Middle frontal gyrus (tissue), 1 donor: ENCODE data around the gene RNF115.
"Not testable (repeated sequence)": the region's sequence is repeated elsewhere in the genome, so short reads cannot be mapped to it uniquely, and the experiment has no call there.

Source experiments
- DNase-seq: peaks from one replicate; pipeline ENCODE4 v3.0.0-alpha.2; 2015; ENCODE audit warnings: low spot score; ENCODE audit errors: extremely low spot score

Gene RNF115

DNA sequence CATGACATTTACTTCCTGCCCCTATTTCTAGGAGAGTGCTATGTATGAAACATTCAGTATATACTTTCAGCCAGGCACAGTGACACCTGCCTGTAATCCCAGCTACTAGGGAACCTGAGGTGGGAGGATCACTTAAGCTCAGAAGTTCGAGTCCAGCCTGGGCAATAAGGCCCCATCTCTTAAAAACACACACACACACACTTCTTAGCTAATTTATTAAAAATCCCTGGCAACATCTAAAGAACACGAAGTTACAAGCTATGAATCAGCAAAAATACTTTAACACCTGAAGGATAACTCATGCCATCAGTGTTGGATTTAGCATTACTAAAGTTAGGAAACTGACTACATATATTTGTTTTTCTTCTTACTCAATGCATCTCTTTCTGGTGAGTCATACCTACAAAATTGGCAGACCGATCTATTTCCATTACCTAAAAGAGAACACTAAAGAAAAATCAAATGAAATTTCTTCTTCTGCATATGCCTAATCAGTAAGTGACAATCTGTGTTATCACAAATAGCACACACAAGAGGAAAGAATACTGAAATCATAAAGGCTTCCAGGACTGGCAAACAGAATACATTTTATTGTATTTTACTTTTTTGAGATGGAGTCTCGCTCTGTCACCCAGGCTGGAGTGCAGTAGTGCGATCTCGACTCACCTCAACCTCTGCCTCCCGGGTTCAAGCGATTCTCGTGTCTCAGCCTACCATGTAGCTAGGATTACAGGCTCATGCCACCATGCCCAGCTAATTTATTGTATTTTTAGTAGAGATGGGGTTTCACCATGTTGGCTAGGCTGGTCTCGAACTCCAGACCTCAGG lies 41.4 kb downstream of the RNF115 start:
- no peak for DNase-seq

DNA sequence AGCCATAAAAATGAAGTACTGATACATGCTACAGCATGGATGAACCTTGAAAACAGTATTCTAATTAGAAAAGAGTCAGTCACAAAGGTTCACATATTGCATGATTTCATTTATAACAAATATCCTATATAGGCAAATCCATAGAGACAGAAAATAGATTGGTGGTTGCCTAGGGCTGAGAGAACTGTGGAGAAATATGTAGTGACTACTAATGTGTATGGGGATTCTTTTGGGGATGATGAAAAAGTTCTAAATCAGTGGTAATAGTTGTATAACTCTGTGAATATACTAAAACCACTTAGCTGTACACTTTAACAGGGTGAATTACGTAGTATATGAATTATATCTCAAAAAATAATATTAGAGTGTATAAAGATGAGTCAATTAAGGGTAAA lies 45.8 kb downstream of the RNF115 start:
- no peak for DNase-seq

DNA sequence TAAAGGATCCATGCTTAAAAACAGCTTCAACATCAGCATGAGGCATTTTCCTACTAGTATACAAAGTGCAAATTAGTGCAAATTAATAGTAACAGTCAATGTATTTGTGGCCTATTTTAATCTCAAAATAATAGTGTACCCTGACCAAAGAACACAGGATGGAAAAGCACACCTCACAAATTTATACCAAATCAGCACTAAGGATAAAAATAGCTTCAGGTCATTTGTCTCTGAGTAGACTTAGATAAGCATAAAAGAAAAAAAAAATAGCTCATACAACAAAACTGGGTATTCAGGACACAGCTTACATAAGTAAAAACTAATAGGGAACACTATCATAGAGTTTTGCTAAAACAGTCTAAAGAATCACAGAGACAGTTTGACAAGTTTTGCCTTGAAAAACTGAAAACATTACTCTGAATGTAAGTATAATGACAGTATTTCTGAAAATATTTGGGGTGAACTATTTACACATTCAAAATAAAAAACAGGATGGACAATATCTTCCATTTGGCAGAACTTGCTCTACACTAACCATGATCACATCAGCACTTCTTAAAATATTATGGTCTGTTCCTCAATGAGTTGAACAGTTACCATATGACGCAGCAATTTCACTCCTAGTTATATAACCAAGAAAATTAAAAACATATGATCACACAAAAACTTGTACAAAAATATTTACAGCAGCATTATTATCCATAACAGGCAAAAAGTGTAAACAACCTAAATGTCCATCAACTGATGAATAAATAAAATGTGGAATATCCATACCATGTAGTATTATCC lies 46.3 kb downstream of the RNF115 start:
- no peak for DNase-seq

DNA sequence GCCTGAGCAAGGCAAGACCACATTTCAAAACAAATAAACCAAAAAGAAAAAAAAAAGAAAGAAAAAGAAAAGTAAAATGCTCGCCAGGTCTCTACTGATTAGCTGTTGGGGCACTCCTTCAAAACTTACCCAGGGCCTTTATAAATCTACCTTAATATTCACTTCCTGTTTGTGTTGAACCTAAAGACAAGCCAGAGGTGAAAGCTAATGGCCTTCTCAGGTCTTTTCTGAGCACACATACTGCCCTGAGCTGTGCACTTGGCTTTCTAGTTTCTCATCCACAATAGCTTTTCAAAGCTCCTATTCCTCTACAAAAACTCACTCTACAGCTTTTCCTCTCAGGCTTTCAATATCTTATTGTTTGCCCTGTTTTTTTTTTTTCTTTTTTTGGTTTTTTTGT lies 50.5 kb downstream of the RNF115 start:
- no peak for DNase-seq

DNA sequence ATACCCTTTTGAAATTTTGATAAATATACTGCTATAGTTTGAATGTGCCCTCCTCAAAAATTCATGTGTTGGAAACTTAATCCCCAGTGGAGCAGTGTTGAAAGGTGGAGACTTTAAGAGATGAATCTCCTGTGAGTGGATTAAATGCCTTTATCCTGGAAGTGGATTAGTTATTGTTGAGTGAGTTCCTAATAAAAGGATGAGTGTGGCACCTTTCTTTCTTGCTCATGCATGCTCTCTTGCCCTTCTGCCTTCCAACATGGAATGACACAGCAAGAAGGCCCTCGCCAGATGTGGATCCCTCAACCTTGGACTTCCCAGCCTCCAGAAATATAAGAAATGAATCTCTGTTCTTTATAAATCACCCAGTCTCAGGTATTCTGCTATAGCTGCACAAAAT lies 52.8 kb downstream of the RNF115 start:
- no peak for DNase-seq

DNA sequence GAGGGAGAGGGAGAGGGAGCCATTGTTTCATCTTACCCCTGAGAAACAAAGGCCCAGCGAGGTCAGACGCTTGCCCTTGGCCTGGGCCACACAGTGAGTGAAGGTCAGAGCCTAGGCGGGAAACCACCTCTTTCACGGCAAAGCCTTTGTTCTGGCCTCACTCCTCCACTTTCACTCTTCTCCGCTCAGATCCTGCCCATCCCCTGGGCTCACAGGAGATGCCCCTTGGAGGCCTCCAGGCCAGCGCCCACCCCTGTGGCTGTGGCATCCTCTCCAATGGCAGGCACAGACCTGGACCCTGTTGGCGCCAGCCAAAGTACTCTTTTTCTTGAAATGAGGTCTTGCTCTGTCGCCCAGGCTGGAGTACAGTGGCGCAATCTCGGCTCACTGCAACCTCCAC lies 55.9 kb downstream of the RNF115 start:
- DNase-seq = not testable (repeated sequence)

DNA sequence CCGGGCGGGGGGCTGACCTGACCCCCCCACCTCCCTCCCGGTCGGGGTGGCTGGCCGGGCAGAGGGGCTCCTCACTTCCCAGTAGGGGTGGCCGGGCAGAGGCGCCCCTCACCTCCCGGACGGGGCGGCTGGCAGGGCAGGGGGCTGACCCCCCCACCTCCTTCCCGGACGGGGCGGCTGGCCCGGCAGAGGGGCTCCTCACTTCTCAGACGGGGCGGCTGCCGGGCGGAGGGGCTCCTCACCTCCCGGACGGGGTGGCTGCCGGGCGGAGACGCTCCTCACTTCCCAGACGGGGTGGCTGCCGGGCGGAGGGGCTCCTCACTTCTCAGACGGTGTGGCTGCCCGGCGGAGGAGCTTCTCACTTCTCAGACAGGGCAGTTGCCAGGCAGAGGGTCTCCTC lies 57.0 kb downstream of the RNF115 start:
- not testable (repeated sequence) for DNase-seq

DNA sequence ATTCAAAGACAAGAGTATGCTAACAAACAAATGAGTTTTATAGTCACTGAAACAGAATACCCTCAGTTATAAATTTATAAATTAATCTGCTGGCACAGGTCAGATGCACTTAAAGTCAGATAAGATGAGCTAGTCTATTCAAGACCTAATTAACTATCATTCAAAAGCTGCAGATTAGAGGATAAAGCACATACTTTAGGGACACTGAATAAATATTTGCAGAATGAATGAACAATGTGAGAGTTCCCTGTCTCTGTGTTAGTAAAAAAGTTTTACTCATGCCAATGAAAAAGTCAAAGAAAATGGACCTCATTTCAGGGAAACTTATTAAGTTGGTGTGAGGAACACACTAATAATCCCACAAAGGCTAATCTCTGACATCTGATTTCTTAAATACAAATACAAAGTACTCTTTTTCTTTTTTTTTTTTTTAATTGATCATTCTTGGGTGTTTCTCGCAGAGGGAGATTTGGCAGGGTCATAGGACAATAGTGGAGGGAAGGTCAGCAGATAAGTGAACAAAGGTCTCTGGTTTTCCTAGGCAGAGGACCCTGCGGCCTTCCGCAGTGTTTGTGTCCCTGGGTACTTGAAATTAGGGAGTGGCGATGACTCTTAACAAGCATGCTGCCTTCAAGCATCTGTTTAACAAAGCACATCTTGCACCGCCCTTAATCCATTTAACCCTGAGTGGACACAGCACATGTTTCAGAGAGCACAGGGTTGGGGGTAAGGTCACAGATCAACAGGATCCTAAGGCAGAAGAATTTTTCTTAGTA lies 58.1 kb downstream of the RNF115 start:
- not testable (repeated sequence) for DNase-seq

DNA sequence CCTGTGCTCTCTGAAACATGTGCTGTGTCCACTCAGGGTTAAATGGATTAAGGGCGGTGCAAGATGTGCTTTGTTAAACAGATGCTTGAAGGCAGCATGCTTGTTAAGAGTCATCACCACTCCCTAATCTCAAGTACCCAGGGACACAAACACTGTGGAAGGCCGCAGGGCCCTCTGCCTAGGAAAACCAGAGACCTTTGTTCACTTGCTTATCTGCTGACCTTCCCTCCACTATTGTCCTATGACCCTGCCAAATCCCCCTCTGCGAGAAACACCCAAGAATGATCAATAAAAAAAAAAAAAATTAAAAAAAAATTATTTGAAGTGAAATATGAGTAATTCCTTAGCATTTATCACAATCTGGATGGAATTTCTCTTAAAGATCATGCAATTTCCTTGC lies 58.8 kb downstream of the RNF115 start:
- not testable (repeated sequence) for DNase-seq

DNA sequence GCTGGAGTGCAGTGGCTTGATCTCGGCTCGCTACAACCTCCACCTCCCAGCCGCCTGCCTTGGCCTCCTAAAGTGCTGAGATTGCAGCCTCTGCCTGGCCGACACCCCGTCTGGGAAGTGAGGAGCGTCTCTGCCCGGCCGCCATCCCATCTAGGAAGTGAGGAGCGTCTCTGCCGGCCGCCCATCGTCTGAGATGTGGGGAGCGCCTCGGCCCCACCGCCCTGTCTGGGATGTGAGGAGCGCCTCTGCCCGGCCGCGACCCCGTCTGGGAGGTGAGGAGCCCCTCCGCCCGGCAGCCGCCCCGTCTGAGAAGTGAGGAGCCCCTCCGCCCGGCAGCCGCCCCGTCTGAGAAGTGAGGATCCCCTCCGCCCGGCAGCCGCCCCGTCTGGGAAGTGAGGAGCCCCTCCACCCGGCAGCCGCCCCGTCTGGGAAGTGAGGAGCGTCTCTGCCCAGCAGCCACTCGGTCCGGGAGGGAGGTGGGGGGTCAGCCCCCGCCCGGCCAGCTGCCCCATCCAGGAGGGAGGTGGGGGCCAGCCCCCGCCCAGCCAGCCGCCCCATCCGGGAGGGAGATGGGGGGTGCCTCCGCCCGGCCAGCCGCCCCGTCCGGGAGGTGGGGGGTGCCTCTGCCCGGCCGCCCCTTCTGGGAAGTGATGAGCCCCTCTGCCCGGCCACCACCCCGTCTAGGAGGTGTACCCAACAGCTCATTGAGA lies 59.5 kb downstream of the RNF115 start:
- DNase-seq = not testable (repeated sequence)

DNA sequence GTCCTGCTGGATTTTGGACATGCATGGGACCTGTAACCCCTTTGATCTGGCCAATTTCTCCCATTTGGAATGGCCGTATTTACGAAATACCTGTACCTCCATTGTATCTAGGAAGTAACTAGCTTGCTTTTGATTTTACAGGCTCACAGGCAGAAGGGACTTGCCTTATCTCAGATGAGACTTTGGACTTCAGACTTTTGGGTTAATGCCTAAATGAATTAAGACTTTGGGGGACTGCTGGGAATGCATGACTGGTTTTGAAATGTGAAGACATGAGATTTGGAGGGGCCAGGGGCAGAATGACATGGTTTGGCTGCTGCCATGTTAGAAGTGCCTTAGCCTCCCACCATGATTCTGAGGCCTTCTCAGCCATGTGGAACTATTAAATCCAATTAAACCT lies 61.9 kb downstream of the RNF115 start:
- not testable (repeated sequence) for DNase-seq

DNA sequence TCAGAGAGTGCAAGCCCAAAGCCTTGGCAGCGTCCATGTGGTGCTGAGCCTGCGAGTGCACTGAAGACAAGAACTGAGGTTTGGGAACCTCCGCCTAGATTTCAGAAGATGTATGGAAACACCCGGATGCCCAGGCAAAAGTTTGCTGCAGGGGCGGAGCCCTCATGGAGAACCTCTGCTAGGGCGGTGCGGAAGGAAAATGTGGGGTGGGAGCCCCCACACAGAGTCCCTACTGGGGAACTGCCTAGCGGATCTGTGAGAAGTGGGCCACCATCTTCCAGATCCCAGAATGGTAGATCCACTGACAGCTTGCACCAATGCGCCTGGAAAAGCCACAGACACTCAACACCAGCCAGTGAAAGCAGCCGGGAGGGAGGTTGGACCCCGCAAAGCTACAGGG lies 62.4 kb downstream of the RNF115 start:
- DNase-seq = not testable (repeated sequence)

DNA sequence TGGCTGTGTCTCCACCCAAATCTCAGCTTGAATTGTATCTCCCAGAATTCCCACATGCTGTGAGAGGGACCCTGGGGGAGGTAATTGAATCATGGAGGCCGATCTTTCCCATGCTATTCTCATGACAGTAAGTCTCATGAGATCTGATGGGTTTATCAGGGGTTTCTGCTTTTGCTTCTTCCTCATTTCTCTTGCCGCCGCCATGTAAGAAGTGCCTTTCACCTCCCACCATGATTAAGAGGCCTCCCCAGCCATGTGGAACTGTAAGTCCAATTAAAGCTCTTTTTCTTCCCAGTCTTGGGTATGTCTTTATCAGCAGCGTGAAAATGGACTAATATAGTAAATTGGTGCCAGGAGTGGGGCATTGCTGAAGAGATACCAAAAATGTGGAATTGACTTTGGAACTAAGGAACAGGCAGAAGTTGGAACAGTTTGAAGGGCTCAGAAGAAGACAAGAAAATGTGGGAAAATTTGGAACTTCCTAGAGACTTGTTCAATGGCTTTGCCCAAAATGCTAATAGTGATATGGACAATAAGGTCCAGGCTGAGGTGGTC lies 63.4 kb downstream of the RNF115 start:
- not testable (repeated sequence) for DNase-seq

DNA sequence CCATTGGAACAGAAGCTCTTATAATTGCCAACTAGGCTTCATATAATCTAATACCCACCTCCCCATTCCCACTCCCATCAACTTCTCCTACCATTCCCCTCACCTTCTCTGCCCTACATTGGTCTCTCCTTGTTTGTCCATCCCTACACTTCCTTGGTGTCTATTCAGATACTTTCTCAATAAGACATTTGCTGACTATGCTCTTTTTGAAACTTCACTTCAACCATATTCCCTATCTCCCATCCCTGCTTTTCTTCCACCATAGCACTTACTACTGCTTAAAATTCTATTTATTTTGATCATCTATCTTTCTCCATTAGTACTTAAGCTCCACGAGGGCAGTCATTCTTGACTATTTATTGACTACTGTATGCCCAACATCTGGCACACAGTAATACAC lies 64.2 kb downstream of the RNF115 start:
- no peak for DNase-seq

DNA sequence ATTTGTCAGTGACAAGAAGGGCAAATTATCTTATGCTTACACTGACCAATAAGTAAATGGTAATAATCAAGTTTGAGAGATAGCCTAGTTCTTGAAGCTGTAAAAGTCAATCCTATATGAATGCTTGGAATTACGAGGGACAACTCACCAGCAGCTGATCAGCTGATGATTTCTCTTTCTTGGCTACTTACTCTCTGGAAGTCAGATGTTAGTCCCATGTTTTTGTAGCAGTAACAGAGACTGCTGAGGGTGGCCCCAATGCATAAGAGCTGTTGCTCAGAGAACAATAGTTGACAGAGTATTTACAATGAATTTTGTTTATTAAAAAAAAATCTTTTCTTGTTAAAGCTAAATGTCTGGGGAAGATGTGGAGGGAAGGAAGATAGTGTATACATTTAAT lies 65.3 kb downstream of the RNF115 start:
- DNase-seq = no peak

DNA sequence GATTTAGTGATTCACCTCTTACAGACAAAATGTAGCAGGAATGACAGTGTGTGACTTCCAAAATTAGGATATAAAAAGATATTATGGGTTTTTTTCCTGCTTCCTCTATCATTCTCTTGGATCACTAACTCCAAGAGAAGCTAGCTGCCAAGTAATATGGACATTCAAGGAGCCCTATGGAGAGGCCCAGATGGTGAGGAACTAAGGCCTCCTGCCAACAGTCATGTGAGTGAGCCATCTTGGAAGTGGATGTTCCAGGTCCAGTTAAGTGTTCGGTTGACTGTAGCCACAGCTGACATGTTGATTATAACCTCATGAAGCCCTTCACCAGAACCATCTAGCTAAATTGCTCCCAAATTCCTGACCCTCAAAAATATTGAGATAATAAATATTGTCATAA lies 65.8 kb downstream of the RNF115 start:
- DNase-seq = no peak

DNA sequence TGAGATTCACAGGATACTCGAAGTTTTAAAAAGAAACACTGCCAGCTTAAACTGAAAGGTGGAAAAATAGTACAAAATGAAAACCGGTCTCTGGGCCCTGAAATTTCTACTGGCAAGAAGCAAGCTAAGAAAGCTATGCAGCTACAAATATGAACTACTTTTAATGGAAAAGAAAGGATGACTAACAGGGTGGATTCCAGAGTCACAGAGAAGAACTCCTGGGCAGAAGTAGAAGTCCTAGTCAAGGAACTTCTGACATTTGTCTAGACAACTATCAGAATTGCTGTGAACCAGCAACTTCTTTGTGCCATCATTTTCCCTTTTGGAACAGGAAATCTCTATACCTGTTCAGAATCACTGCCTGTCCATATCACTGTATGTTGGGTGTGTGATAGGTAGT lies 66.5 kb downstream of the RNF115 start:
- DNase-seq = no peak

DNA sequence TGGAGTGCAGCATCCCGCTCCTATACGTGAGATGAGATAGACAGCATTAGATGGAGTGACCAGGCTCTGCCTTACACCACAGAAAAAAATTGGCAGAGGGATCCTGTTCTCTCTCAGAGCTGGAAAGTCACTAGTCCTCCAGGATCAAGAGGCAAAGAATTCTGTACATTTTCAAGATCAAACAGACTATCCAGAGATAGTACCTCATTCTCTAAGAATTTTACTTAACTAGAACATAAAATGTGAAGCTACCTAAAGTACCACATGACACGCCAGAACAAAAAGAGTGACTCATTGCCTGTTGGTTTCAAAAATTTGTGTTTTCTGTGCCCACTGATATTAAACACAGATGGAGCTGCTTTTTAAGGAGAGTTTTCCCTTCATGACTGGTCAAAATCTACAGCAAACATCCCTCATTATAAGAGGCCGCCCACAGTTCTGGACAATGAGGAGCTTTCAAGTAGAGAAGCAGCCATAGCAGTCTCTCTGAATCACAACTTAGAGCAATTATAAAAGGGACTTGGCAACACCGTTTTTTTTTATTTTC lies 72.3 kb downstream of the RNF115 start:
- DNase-seq = peak; percentile 53

DNA sequence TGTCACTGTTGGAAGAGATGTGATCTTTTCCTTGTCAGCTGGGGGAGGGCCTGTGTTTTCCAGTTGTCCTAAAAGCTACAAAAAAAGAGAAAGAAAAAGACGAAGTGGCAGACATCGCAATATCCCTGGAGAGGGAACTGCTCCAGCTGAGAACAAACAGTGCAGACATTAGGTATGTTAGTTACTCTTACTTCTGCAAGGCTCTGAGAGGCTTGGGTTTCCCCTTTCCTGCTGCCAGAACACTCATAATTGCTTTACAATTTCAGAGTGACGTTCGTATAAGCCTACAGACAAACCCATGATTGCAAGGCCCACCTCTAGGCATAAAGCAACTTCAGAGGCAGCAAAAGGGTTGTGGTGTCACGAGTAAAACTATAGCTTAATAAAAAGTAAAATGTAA lies 73.5 kb downstream of the RNF115 start:
- DNase-seq = no peak

DNA sequence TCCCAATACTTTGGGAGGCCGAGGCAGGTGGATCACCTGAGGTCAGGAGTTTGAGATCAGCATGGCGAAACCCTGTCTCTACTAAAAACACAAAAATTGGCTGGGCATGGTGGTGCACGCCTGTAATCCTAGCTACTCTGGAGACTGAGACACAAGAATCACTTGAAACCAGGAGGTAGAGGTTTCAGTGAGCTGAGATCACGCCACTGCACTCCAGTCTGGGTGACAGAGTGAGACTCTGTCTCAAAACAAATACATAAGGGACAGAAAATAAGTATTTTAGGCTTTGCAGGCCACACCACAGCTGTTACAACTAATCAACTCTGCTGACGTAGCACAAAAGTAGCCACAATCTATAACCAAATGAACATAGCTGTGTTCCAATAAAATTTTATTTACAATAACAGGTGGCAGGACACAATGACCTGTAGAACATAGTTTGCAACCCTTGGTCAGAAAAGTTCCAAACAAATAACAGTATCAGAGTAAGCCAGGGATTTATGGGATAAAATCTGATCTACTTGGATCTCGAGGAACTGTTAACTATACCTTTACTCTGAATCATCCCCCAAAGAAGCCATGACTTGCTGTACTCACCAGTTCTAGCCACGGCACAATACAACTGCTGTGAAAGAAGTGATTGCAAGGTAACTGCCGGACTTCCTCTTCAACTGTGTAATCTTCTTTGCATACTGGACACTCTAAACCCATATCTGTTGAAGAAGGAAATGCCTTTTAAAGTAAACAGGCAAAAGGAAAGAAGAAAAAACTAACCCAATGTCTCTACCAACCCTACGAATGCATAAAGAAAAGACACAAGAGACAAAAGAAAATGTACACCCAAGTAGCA lies 76.3 kb downstream of the RNF115 start:
- DNase-seq = no peak
